Ishikawa (cell line): ENCODE measurements around the gene GJB1.

Experiments
- CREB1 ChIP-seq: IDR thresholded peaks from 2 replicates; pipeline ENCODE4 v1.6.1; 2012; ENCODE audit warnings: low read depth
- EP300 ChIP-seq: IDR thresholded peaks from 2 replicates; pipeline ENCODE4 v1.6.1; 2012; ENCODE audit warnings: borderline replicate concordance
- REST ChIP-seq: IDR thresholded peaks from 2 replicates; pipeline ENCODE4 v1.6.1; 2012; ENCODE audit warnings: low read depth, mild to moderate bottlenecking

- TF ChIP-seq CREB1 (no peak), REST (no peak), EP300 (no peak)
Observed at GRCh38 chrX:71183341-71183740, 39.7 kb upstream of the GJB1 start.
